OCI-LY1 (cell line): ENCODE results near the gene TMEM263.

ENCODE experiments used
- H2AFZ ChIP-seq: fragments of 200-600 bp; sonication (generic), shearing (Covaris generic); 2 replicates; pipeline ENCODE4 v1.6.0; 2014; ENCODE audit warnings: antibody characterized with exemption, mild to moderate bottlenecking, low read length
- H3F3A ChIP-seq: fragments of 200-600 bp; sonication (generic), shearing (Covaris generic); 2 replicates; pipeline ENCODE4 v1.6.0; 2014; ENCODE audit warnings: mild to moderate bottlenecking, antibody characterized with exemption, low read length, moderate library complexity; ENCODE audit not compliant: insufficient read depth
- H3K27ac ChIP-seq: fragments of 200-600 bp; sonication (generic); 2 replicates; pipeline ENCODE4 v1.5.1; 2014; ENCODE audit warnings: low read length, mixed run types, mild to moderate bottlenecking, low read depth; ENCODE audit not compliant: poor library complexity, severe bottlenecking
- H3K27me3 ChIP-seq: fragments of 200-600 bp; sonication (generic); 2 replicates; pipeline ENCODE4 v1.6.0; 2014; ENCODE audit warnings: antibody characterized with exemption, mild to moderate bottlenecking, low read length, moderate library complexity; ENCODE audit not compliant: insufficient read depth
- H3K36me3 ChIP-seq: fragments of 200-600 bp; sonication (generic); 2 replicates; pipeline ENCODE4 v1.6.1; 2014; ENCODE audit warnings: mild to moderate bottlenecking, antibody characterized with exemption, low read length, moderate library complexity, mixed read lengths; ENCODE audit not compliant: insufficient read depth
- H3K4me1 ChIP-seq: fragments of 200-600 bp; sonication (generic); 2 replicates; pipeline ENCODE4 v1.5.1; 2014; ENCODE audit warnings: mild to moderate bottlenecking, low read length, moderate library complexity; ENCODE audit not compliant: insufficient read depth, severe bottlenecking
- H3K4me2 ChIP-seq: fragments of 200-600 bp; sonication (generic), shearing (Covaris generic); 2 replicates; pipeline ENCODE4 v1.6.1; 2014; ENCODE audit warnings: low read length
- H3K4me3 ChIP-seq: fragments of 200-600 bp; sonication (generic); 2 replicates; pipeline ENCODE4 v1.5.1; 2014; ENCODE audit warnings: low read length, low read depth, mild to moderate bottlenecking, mixed read lengths; ENCODE audit not compliant: poor library complexity, severe bottlenecking
- H3K79me2 ChIP-seq: fragments of 200-600 bp; shearing (Covaris generic); 2 replicates; pipeline ENCODE4 v1.6.1; 2016; ENCODE audit warnings: mixed run types, low read length, mixed read lengths; ENCODE audit not compliant: insufficient read depth
- H3K9ac ChIP-seq: fragments of 200-600 bp; sonication (generic), shearing (Covaris generic); 2 replicates; pipeline ENCODE4 v1.6.1; 2014; ENCODE audit warnings: mild to moderate bottlenecking, low read length, mixed read lengths
- H3K9me2 ChIP-seq: fragments of 200-600 bp; sonication (generic), shearing (Covaris generic); 2 replicates; pipeline ENCODE4 v1.6.1; 2014; ENCODE audit warnings: low read depth, mild to moderate bottlenecking, low read length, mixed read lengths
- H3K9me3 ChIP-seq: fragments of 200-600 bp; shearing (Covaris generic); 2 replicates; pipeline ENCODE4 v1.6.1; 2014; ENCODE audit warnings: low read length, mixed read lengths
- H4K20me1 ChIP-seq: fragments of 200-600 bp; sonication (generic), shearing (Covaris generic); 2 replicates; pipeline ENCODE4 v1.6.0; 2016; ENCODE audit warnings: mild to moderate bottlenecking, low read length; ENCODE audit not compliant: insufficient read depth
- EZH2 ChIP-seq: fragments of 200-600 bp; sonication (generic), shearing (Covaris generic); IDR thresholded peaks from 2 replicates; pipeline ENCODE4 v1.8.0; 2017; ENCODE audit warnings: borderline replicate concordance, mixed run types, mild to moderate bottlenecking, antibody characterized with exemption, low read length, moderate library complexity, mixed read lengths
- TF ChIP-seq, protein P1 (sequence below): fragments of 200-600 bp; sonication (generic), shearing (Covaris generic); IDR thresholded peaks from 2 replicates; pipeline ENCODE4 v1.5.1; 2017; ENCODE audit warnings: mild to moderate bottlenecking, antibody characterized with exemption, low read length, moderate library complexity, mixed read lengths

Gene TMEM263

DNA sequence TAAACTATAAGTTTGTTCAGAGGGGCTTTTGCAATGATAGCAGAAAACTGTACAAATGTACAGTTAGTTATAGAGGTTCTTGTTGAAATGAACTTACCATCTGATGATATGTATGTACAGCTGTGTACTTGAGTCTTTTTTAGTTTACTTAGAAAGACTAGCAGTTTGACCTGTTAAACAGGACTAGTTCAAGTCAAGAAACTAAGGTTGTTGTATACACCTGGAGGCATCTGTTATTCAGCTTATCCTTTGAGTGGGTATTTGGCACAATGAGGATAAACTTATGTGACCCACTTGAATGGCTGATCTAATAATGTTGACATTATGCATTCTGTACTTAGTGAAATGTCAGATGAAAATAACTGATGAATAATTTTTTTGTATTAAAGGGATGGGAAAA lies 17.8 kb downstream of the TMEM263 start:
- H3K4me3 ChIP-seq, result no peak overlapping the region
- no peak overlapping the region for H3K9ac ChIP-seq
- H3K9me3 ChIP-seq, result no peaks in the 10 kb centered on the region
- no peak overlapping the region for H3K4me2 ChIP-seq
- no peaks in the 10 kb centered on the region for H4K20me1 ChIP-seq
- no peaks in the 10 kb centered on the region for H3F3A ChIP-seq
- no peaks in the 10 kb centered on the region for H3K27me3 ChIP-seq
- H3K27ac ChIP-seq, result no peak overlapping the region
- H3K4me1 ChIP-seq, result peaks cover 18% of the 10 kb centered on the region
- H3K9me2 ChIP-seq, result no peaks in the 10 kb centered on the region
- H3K36me3 ChIP-seq, result peaks cover 7% of the 10 kb centered on the region
- no peak overlapping the region for H2AFZ ChIP-seq
- H3K79me2 ChIP-seq, result no peaks in the 10 kb centered on the region
- no peak for TF ChIP-seq EZH2
- TF ChIP-seq, protein P1, sequence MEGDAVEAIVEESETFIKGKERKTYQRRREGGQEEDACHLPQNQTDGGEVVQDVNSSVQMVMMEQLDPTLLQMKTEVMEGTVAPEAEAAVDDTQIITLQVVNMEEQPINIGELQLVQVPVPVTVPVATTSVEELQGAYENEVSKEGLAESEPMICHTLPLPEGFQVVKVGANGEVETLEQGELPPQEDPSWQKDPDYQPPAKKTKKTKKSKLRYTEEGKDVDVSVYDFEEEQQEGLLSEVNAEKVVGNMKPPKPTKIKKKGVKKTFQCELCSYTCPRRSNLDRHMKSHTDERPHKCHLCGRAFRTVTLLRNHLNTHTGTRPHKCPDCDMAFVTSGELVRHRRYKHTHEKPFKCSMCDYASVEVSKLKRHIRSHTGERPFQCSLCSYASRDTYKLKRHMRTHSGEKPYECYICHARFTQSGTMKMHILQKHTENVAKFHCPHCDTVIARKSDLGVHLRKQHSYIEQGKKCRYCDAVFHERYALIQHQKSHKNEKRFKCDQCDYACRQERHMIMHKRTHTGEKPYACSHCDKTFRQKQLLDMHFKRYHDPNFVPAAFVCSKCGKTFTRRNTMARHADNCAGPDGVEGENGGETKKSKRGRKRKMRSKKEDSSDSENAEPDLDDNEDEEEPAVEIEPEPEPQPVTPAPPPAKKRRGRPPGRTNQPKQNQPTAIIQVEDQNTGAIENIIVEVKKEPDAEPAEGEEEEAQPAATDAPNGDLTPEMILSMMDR, result no peak

DNA sequence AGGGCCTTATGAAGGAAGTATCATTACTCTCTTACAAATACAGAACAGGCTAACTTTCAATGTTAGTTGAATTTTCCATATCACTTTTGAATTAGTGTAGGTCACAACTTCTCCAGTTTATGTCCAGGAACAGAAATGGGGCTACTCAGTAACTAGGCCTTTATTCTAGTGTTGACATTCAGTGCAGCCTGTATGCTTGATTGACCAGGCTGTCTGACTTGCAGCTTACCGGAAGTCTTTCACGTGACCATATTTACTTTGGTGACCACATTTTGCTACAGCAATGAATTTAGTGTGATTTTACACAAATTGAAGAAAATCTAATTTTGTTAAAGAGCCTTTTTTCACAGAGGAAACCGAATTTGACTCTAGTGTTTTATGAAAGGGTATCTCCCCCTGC lies 18.8 kb downstream of the TMEM263 start:
- Histone ChIP-seq H3K9me3 (no peaks in the 10 kb centered on the region), H3K9ac (no peak overlapping the region), H3K36me3 (peaks cover 7% of the 10 kb centered on the region), H3K4me2 (no peak overlapping the region), H3K4me3 (no peak overlapping the region), H3K79me2 (no peaks in the 10 kb centered on the region), H3K9me2 (no peaks in the 10 kb centered on the region), H4K20me1 (no peaks in the 10 kb centered on the region), H3K27ac (peak overlapping the region; percentile 29), H3K27me3 (no peaks in the 10 kb centered on the region), H2AFZ (no peak overlapping the region), H3F3A (no peaks in the 10 kb centered on the region), H3K4me1 (peaks cover 18% of the 10 kb centered on the region)
- TF ChIP-seq, protein P1, result no peak
- TF ChIP-seq EZH2, result no peak

DNA sequence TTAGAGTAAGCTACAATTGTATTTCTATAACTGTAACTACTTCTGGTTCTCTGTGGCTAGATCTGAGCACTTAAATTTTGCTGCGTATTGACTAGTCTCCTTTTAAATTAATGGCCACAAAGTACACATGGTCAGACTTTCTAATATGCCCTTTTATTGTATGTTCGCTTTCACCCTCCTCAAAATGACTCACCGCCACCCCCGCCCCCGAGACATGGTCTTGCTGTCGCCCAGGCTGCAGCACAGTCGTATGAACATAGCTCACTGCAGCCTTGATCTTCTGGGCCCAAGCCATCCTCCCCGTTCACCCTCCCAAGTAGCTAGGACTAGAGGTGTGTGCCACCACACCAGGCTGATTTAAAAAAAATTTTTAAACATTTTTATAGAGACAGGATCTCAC lies 19.4 kb downstream of the TMEM263 start:
- Histone ChIP-seq H3K4me1 (peaks cover 18% of the 10 kb centered on the region), H3K9ac (no peak overlapping the region), H2AFZ (no peak overlapping the region), H3K27ac (peak overlapping the region; percentile 29), H4K20me1 (no peaks in the 10 kb centered on the region), H3K9me3 (no peaks in the 10 kb centered on the region), H3K36me3 (peaks cover 7% of the 10 kb centered on the region), H3K79me2 (no peaks in the 10 kb centered on the region), H3K4me2 (no peak overlapping the region), H3K4me3 (no peak overlapping the region), H3K9me2 (no peaks in the 10 kb centered on the region), H3K27me3 (no peaks in the 10 kb centered on the region), H3F3A (no peaks in the 10 kb centered on the region)
- no peak for TF ChIP-seq EZH2
- TF ChIP-seq, protein P1, result no peak
